Panc1 (cell line): ENCODE data around the gene PHF1. TPM values are rescaled to one million over a fixed set of nuclear protein-coding genes. Genes with fewer than 3 reads are reported as not detected.

ENCODE experiments used
- ATAC-seq: fragments of 200-7000 bp; cut with Tn5 transposase; 2 replicates; pipeline ENCODE4 v1.9.1; 2020; ENCODE audit warnings: mild to moderate bottlenecking, moderate library complexity
- BruUV-seq: library from RNA; stranded (reverse); fragments of 400-500 nt; replicated peaks from 2 replicates; lab custom pipeline; 2021; lab: Mats Ljungman, UMichigan
- CTCF ChIA-PET: fragments of 300-600 bp; sonication (Branson Sonifier 250); formaldehyde crosslinking; loops from one replicate; lab custom pipeline; 2022; ENCODE audit warnings: antibody characterized with exemption; lab: Charles Lee
- POLR2A ChIA-PET: fragments of 300-600 bp; sonication (Branson Sonifier 250); formaldehyde crosslinking; loops from one replicate; lab custom pipeline; 2022; ENCODE audit warnings: antibody characterized with exemption; lab: Charles Lee
- DNase-seq: peaks from one replicate; pipeline ENCODE4 v3.0.0-alpha.2; 2010; ENCODE audit warnings: low read depth, low spot score
- H3K27ac ChIP-seq: 2 replicates; pipeline ENCODE4 v1.5.1; 2011; ENCODE audit warnings: mild to moderate bottlenecking, low read length, inconsistent platforms
- H3K27me3 ChIP-seq: fragments of 200-500 bp; sonication (Bioruptor generic); 2 replicates; pipeline ENCODE4 v1.6.0; 2014; ENCODE audit warnings: low read length, inconsistent platforms; ENCODE audit not compliant: control insufficient read depth, insufficient read depth
- H3K36me3 ChIP-seq: fragments of 200-500 bp; sonication (Bioruptor generic); 2 replicates; pipeline ENCODE4 v1.5.1; 2014; ENCODE audit warnings: inconsistent platforms, mild to moderate bottlenecking, low read length, moderate library complexity; ENCODE audit not compliant: control insufficient read depth, insufficient read depth
- H3K4me1 ChIP-seq: 2 replicates; pipeline ENCODE4 v1.5.1; 2011; ENCODE audit warnings: inconsistent platforms, mild to moderate bottlenecking, low read length, moderate library complexity; ENCODE audit not compliant: control insufficient read depth, insufficient read depth
- H3K4me3 ChIP-seq, 2 experiments: 2 replicates each; pipeline ENCODE4 v1.5.1; 2011 to 2012; ENCODE audit warnings: low read depth in 2 of 2, low read length in 2 of 2, mild to moderate bottlenecking in 2 of 2, inconsistent platforms in 1 of 2, moderate library complexity in 1 of 2
- H3K9me3 ChIP-seq: fragments of 200-500 bp; sonication (Bioruptor generic); 2 replicates; pipeline ENCODE4 v1.5.1; 2014; ENCODE audit warnings: low read depth, mild to moderate bottlenecking, inconsistent platforms, low read length, moderate library complexity; ENCODE audit not compliant: control insufficient read depth, insufficient read depth
- CTCF ChIP-seq: fragments of 450-650 bp; IDR thresholded peaks from 2 replicates; pipeline ENCODE4 v1.5.1; 2017; ENCODE audit warnings: mild to moderate bottlenecking
- POLR2AphosphoS5 ChIP-seq: IDR thresholded peaks from 2 replicates; pipeline ENCODE4 v1.6.1; 2012; ENCODE audit warnings: mild to moderate bottlenecking, low read depth, low read length, moderate library complexity
- REST ChIP-seq, 2 experiments: IDR thresholded peaks; 2 replicates each; pipeline ENCODE4 v1.6.1; 2011 to 2012; ENCODE audit warnings: low read depth in 2 of 2, control low read depth in 1 of 2, low read length in 1 of 2, mild to moderate bottlenecking in 1 of 2, moderate library complexity in 1 of 2; ENCODE audit not compliant: insufficient read depth in 1 of 2
- SIN3A ChIP-seq: IDR thresholded peaks from 2 replicates; pipeline ENCODE4 v1.6.1; 2012; ENCODE audit warnings: low read depth, mild to moderate bottlenecking, low read length, moderate library complexity, borderline replicate concordance; ENCODE audit not compliant: insufficient read depth
- TCF7L2 ChIP-seq: IDR thresholded peaks from 2 replicates; pipeline ENCODE4 v1.6.1; 2011; ENCODE audit warnings: mild to moderate bottlenecking, low read depth, low read length, inconsistent platforms
- in situ Hi-C: cut with HindIII; loops from 2 replicates; pipeline ENCODE4 v1.10.0; 2016; ENCODE audit warnings: low sequenced_read_pairs, low pct_unique_long_range_greater_than_20kb
- intact Hi-C: fragments of 100-400 bp; cut with micrococcal nuclease; formaldehyde crosslinking; loops from one replicate; pipeline ENCODE4 v1.10.0; 2022; ENCODE audit not compliant: unreplicated experiment
- total RNA-seq: library from RNA; stranded (reverse); gene quantifications from one replicate; pipeline ENCODE4 v1.2.1, GENCODE V29; 2021; ENCODE audit not compliant: unreplicated experiment

The PHF1 gene
- total RNA-seq, 1 experiment from 2014 or later = 51.6 TPM

GRCh38 chr6:33439956-33440648 lies 29.3 kb downstream of the PHF1 start:
- Histone ChIP-seq H3K4me1 (no peaks in the 10 kb centered on the region), H3K27me3 (no peaks in the 10 kb centered on the region), H3K36me3 (peaks cover 5% of the 10 kb centered on the region; the same call in 1 of the 2 replicates), H3K27ac (no peak overlapping the region), H3K9me3 (no peaks in the 10 kb centered on the region), H3K4me3 (no peak overlapping the region)
- no TSS peak for BruUV-seq
- TF ChIP-seq REST (IDR thresholded peaks at IDR 0.05; ENCODE audit: insufficient read depth in 1 of 2, low read depth in 2 of 2, low read length in 1 of 2) (no peak), POLR2AphosphoS5 (no peak), SIN3A (no peak), CTCF (no peak), TCF7L2 (no peak)
- POLR2A ChIA-PET = interaction anchor here (0.5 to 0.7 kb wide), 2 partner anchors 14 to 130 kb away, joined by 3 read pairs; no protein-coding TSS in a partner anchor
- ATAC-seq (no peak), DNase-seq (no peak)
- intact Hi-C loops (no loop called here), in situ Hi-C loops (no loop called here)
- CTCF ChIA-PET = interaction anchor here (0.6 kb wide), 1 partner anchor 116 kb away, joined by 3 read pairs; no protein-coding TSS in a partner anchor

- DNase-seq = no peak
- Histone ChIP-seq H3K4me3 (no peak overlapping the region), H3K36me3 (peaks cover 3% of the 10 kb centered on the region; the same call in 1 of the 2 replicates), H3K27ac (no peak overlapping the region), H3K9me3 (no peaks in the 10 kb centered on the region), H3K27me3 (no peaks in the 10 kb centered on the region), H3K4me1 (no peaks in the 10 kb centered on the region)
- no peak for TF ChIP-seq REST (IDR thresholded peaks at IDR 0.05; ENCODE audit: insufficient read depth in 1 of 2, low read depth in 2 of 2, low read length in 1 of 2)
- TF ChIP-seq SIN3A = no peak
- TF ChIP-seq TCF7L2 = no peak
- TF ChIP-seq CTCF = no peak
- TF ChIP-seq POLR2AphosphoS5 = no peak
- intact Hi-C loops (no loop called here), in situ Hi-C loops (no loop called here)
- no peak for ATAC-seq
- POLR2A ChIA-PET = interaction anchor here (0.5 kb wide), 1 partner anchor 129 kb away, joined by 3 read pairs; no protein-coding TSS in a partner anchor
- BruUV-seq = no TSS peak
- CTCF ChIA-PET = no interaction called here
Measured at GRCh38 chr6:33440649-33441309, 30.0 kb downstream of the PHF1 start.
